ENCODE results near the gene MBD5.

Gene MBD5

DNA sequence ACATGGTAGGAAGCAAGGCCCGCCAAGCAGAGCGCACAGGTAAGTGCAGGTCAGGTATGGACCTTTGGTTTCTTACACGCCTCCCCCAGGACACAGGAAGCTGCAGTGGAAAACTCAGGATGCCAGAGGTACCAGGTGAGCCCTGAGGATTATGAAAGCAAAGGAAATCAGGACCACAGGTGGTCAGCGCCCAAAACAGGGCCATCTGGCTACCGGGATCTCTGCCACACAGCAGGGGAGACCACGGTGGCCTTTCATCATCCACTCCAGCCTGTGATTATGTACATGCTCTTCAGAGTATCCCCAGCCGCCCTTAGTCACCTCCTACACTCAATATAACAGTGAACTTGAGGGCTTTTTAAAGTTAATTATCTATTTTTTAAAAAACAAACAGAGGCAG lies 498.1 kb downstream of the MBD5 start:
- no peaks in the 10 kb centered on the region for H3K27me3 ChIP-seq (replicated peaks; ENCODE audit: control insufficient read depth, insufficient read depth, low read length)
- TF ChIP-seq CTCF (IDR thresholded peaks at IDR 0.05; ENCODE audit: insufficient read depth, low read length, poor library complexity, severe bottlenecking), result no peak
- DNase-seq (ENCODE audit: extremely low read depth, insufficient read length), result no peak
- no peaks in the 10 kb centered on the region for H3K36me3 ChIP-seq (ENCODE audit: control insufficient read depth, insufficient read depth, low read length)
- no peak overlapping the region for H3K4me3 ChIP-seq (replicated peaks; ENCODE audit: low read depth, low read length)

- Histone ChIP-seq H3K4me3 (replicated peaks; ENCODE audit: low read depth, low read length) (no peak overlapping the region), H3K36me3 (ENCODE audit: control insufficient read depth, insufficient read depth, low read length) (no peaks in the 10 kb centered on the region), H3K27me3 (replicated peaks; ENCODE audit: control insufficient read depth, insufficient read depth, low read length) (no peaks in the 10 kb centered on the region)
- DNase-seq (ENCODE audit: extremely low read depth, insufficient read length), result no peak
- peak; percentile 5 for TF ChIP-seq CTCF (IDR thresholded peaks at IDR 0.05; ENCODE audit: insufficient read depth, low read length, poor library complexity, severe bottlenecking)
Observed at GRCh38 chr2:148521181-148521580, 500.3 kb downstream of the MBD5 start.

DNA sequence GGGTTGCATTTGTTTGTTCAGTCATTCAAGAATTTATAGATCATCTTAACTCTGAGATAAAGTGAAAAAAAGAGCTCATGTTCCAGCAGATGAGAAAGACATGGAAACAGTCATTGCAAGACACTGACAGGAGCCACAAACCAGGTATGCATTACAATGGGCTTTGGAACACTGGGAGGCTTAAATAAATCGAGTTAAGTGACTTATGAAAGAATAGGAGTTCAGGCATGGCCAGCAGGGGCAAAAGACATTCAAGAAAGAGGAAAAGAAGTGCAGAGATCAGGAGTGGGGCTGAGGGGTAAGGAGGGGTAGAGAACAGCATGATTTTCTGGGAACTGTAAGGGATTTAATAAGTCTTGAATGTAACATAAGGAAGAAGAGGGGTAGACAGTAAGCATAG lies 502.4 kb downstream of the MBD5 start:
- Histone ChIP-seq H3K36me3 (ENCODE audit: control insufficient read depth, insufficient read depth, low read length) (no peaks in the 10 kb centered on the region), H3K4me3 (replicated peaks; ENCODE audit: low read depth, low read length) (no peak overlapping the region), H3K27me3 (replicated peaks; ENCODE audit: control insufficient read depth, insufficient read depth, low read length) (no peaks in the 10 kb centered on the region; the same call in 1 of the 2 replicates)
- TF ChIP-seq CTCF (IDR thresholded peaks at IDR 0.05; ENCODE audit: insufficient read depth, low read length, poor library complexity, severe bottlenecking), result no peak
- DNase-seq (ENCODE audit: extremely low read depth, insufficient read length), result no peak

DNA sequence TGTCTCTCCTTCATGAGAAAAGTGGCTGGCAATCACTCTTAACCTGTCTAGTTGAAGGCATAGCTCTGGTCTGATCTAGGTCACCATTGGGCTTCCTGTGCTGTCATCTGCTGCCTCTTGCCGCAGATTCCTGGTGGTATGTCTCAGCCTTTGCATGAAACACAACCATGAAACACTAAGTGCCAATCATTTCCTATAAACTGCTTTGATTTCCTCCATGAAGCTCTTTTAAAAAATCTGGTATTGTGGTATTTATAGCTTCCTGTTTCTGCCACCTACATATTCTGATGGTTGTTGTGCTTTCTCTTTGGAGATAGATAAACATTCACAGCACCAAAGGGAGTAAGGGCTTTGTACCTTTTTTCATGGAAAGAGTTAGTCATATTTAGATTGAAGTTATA lies 503.6 kb downstream of the MBD5 start:
- H3K36me3 ChIP-seq (ENCODE audit: control insufficient read depth, insufficient read depth, low read length), result no peaks in the 10 kb centered on the region
- no peak for TF ChIP-seq CTCF (IDR thresholded peaks at IDR 0.05; ENCODE audit: insufficient read depth, low read length, poor library complexity, severe bottlenecking)
- no peak overlapping the region for H3K4me3 ChIP-seq (replicated peaks; ENCODE audit: low read depth, low read length)
- H3K27me3 ChIP-seq (replicated peaks; ENCODE audit: control insufficient read depth, insufficient read depth, low read length), result no peaks in the 10 kb centered on the region; the same call in 1 of the 2 replicates
- DNase-seq (ENCODE audit: extremely low read depth, insufficient read length), result no peak

DNA sequence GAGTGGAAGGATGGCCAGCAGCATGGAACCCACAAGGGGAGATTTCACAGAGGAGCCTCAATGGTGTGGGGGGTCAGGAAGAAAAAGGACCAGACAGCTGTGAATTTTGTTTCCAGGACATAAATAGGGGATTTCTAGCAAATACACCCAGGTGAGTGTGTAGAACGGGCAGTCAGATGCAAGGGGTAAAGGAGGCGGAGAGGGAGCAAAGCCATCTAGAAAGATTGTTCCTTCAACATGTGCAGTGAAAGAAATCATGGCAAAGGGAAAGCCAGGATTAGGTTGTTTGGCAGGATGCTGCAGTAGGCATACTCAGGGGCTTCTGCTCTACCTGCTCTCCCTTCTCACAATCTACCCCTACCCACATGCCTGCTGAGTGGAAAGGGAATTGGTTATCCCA lies 504.2 kb downstream of the MBD5 start:
- no peak for DNase-seq (ENCODE audit: extremely low read depth, insufficient read length)
- TF ChIP-seq CTCF (IDR thresholded peaks at IDR 0.05; ENCODE audit: insufficient read depth, low read length, poor library complexity, severe bottlenecking), result no peak
- Histone ChIP-seq H3K4me3 (replicated peaks; ENCODE audit: low read depth, low read length) (no peak overlapping the region), H3K36me3 (ENCODE audit: control insufficient read depth, insufficient read depth, low read length) (no peaks in the 10 kb centered on the region), H3K27me3 (replicated peaks; ENCODE audit: control insufficient read depth, insufficient read depth, low read length) (no peaks in the 10 kb centered on the region; the same call in 1 of the 2 replicates)

All from GM06990 (cell line).